SH-SY5Y (cell line): ENCODE data around the gene FA2H.

Experiments
- GATA2 ChIP-seq: IDR thresholded peaks from 2 replicates; pipeline ENCODE4 v1.6.1; 2011; ENCODE audit warnings: mild to moderate bottlenecking, low read depth, low read length
- GATA3 ChIP-seq: IDR thresholded peaks from 2 replicates; pipeline ENCODE4 v1.6.1; 2011; ENCODE audit warnings: low read depth, mild to moderate bottlenecking, low read length, moderate library complexity

DNA sequence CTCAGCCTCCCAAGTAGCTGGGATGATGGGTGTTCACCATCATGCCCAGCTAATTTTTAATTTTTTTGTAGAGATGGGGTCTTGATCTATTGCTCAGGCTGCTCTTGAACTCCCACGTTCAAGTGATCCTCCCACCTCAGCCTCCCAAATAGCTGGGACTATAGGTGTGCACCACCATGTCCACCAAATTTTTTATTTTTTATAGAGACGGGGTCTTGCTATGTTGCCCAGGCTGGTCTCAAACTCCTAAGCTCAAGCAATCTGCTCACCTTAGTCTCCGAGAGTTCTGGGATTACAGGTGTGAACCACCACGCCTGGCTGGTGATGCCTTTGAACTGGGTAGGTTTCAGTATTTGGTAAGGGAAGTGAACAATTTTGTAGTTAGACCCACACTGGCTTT, 30.1 kb downstream of the FA2H start:
- TF ChIP-seq GATA3 (no peak), GATA2 (no peak)
